Lower lobe of right lung (tissue), 2 donors: Measurements from ENCODE around the gene FZR1. TPM values are rescaled to one million over a fixed set of nuclear protein-coding genes. Genes with fewer than 3 reads are reported as not detected.
A peak's percentile ranks its signal among the peaks of the same experiment; 100 is the strongest.

Source experiments
- ATAC-seq, 2 donors: fragments of 200-7000 bp; cut with Tn5 transposase; one replicate each; pipeline ENCODE4 v1.9.1; 2020 to 2022; ENCODE audit warnings: mild to moderate bottlenecking in 2 of 2, moderate library complexity in 2 of 2
- DNase-seq: peaks from one replicate; pipeline ENCODE4 v3.0.0-alpha.2; 2020
- H3K27ac ChIP-seq: fragments of 200-600 bp; one replicate; pipeline ENCODE4 v1.8.0; 2022
- H3K27me3 ChIP-seq: fragments of 200-600 bp; one replicate; pipeline ENCODE4 v1.8.0; 2022; ENCODE audit warnings: low read depth
- H3K36me3 ChIP-seq: fragments of 200-600 bp; one replicate; pipeline ENCODE4 v1.8.0; 2022; ENCODE audit warnings: mild to moderate bottlenecking
- H3K4me1 ChIP-seq: fragments of 200-600 bp; one replicate; pipeline ENCODE4 v1.8.0; 2022
- H3K4me3 ChIP-seq: fragments of 200-600 bp; one replicate; pipeline ENCODE4 v1.8.0; 2022; ENCODE audit warnings: mild to moderate bottlenecking
- H3K9me3 ChIP-seq: fragments of 200-600 bp; one replicate; pipeline ENCODE4 v1.8.0; 2022
- CTCF ChIP-seq: fragments of 200-600 bp; IDR thresholded peaks from one replicate; pipeline ENCODE4 v1.8.0; 2022; ENCODE audit warnings: antibody characterized with exemption, mild to moderate bottlenecking
- intact Hi-C: fragments of 100-400 bp; cut with DNase I; formaldehyde crosslinking; loops from one replicate; pipeline ENCODE4 v1.11.0; 2022
- total RNA-seq: library from RNA; stranded (reverse); fragmentation: NEBNext Ultra II Directional; extraction: Animal tissue kit (Norgen Biotek cat#: 25700); gene quantifications from one replicate; pipeline ENCODE4 v1.2.1, GENCODE V29; 2021
- donor health status: DM: no; HTN: yes; CAD: no; lungs with severe emphysema.

The FZR1 gene
- total RNA-seq, 1 donor from 2014 or later, result 34.1 TPM

GRCh38 chr19:3483226-3483628 is 22.9 kb upstream of the FZR1 start, which contains the start of gene SMIM44:
Gene SMIM44 (minus strand): TSS chr19:3483441. CDS start chr19:3483403, 38 bp downstream.
- Histone ChIP-seq H3K27me3 (peaks cover 44% of the 10 kb centered on the region), H3K4me3 (no peak within 1 kb of the TSS)
- TF ChIP-seq CTCF, result no peak

GRCh38 chr19:3491396-3492119 is 14.6 kb upstream of the FZR1 start:
- TF ChIP-seq CTCF, result no peak
- intact Hi-C loops, result no loop called here
- Histone ChIP-seq H3K27ac (no peak overlapping the region), H3K4me1 (no peaks in the 10 kb centered on the region), H3K4me3 (no peak overlapping the region), H3K9me3 (no peaks in the 10 kb centered on the region), H3K36me3 (peaks cover 57% of the 10 kb centered on the region), H3K27me3 (no peaks in the 10 kb centered on the region)
- DNase-seq (no peak), ATAC-seq (peak in 1 of 2 donors; percentile 14)

More at GRCh38 chr19:3483226-3483628, 22.9 kb upstream of the FZR1 start, which contains the start of gene SMIM44:
- H3K4me1 ChIP-seq, result no peaks in the 10 kb centered on the region
- intact Hi-C loops, result no loop called here
- H3K36me3 ChIP-seq, result no peaks in the 10 kb centered on the region
- DNase-seq (no peak), ATAC-seq (no peak)
- no peaks in the 10 kb centered on the region for H3K9me3 ChIP-seq
- no peak within 1 kb of the TSS for H3K27ac ChIP-seq

- Histone ChIP-seq H3K4me3 (no peak overlapping the region), H3K27me3 (no peaks in the 10 kb centered on the region), H3K27ac (no peak overlapping the region), H3K36me3 (peaks cover 59% of the 10 kb centered on the region), H3K9me3 (no peaks in the 10 kb centered on the region), H3K4me1 (no peaks in the 10 kb centered on the region)
- DNase-seq (no peak), ATAC-seq (no peak)
- TF ChIP-seq CTCF, result no peak
- intact Hi-C loops, result no loop called here
Measured at GRCh38 chr19:3492131-3492839, 13.8 kb upstream of the FZR1 start.

GRCh38 chr19:3492919-3493318 is 13.2 kb upstream of the FZR1 start:
- intact Hi-C loops, result no loop called here
- Histone ChIP-seq H3K9me3 (no peaks in the 10 kb centered on the region), H3K36me3 (peaks cover 59% of the 10 kb centered on the region), H3K4me3 (no peak overlapping the region), H3K27ac (no peak overlapping the region), H3K4me1 (no peaks in the 10 kb centered on the region), H3K27me3 (no peaks in the 10 kb centered on the region)
- no peak for ATAC-seq
- no peak for TF ChIP-seq CTCF
- no peak for DNase-seq

GRCh38 chr19:3493651-3494050 is 12.5 kb upstream of the FZR1 start:
- no peaks in the 10 kb centered on the region for H3K27me3 ChIP-seq
- no peak overlapping the region for H3K27ac ChIP-seq
- H3K4me3 ChIP-seq, result no peak overlapping the region
- DNase-seq (no peak), ATAC-seq (no peak)
- no peaks in the 10 kb centered on the region for H3K9me3 ChIP-seq
- no peaks in the 10 kb centered on the region for H3K4me1 ChIP-seq
- intact Hi-C loops, result no loop called here
- no peak for TF ChIP-seq CTCF
- peaks cover 59% of the 10 kb centered on the region for H3K36me3 ChIP-seq
